Uterus (tissue), 2 donors: ENCODE data around the gene LGR6.

ENCODE experiments used
- CTCF ChIP-seq, 4 experiments: fragments of 200-600 bp in 2 of 4; fragments of 450-650 bp in 2 of 4; sonication (generic) in 2 of 4; IDR thresholded peaks; one replicate each; pipeline ENCODE4 v1.5.1; 2016 to 2019; ENCODE audit warnings: antibody characterized with exemption in 4 of 4, mild to moderate bottlenecking in 2 of 4, moderate library complexity in 1 of 4
- POLR2A ChIP-seq, 2 donors: fragments of 450-650 bp; IDR thresholded peaks; one replicate each; pipeline ENCODE4 v1.6.1; 2016; ENCODE audit warnings: antibody characterized with exemption in 2 of 2, mild to moderate bottlenecking in 1 of 2, moderate library complexity in 1 of 2

- TF ChIP-seq CTCF (IDR thresholded peaks at IDR 0.05), result no peak
- TF ChIP-seq POLR2A (IDR thresholded peaks at IDR 0.05), result no peak
Observed at GRCh38 chr1:202365092-202365815, 171.7 kb downstream of the LGR6 start.
